SH-SY5Y (cell line): ENCODE data around the gene ESRRB.

Source experiments
- GATA2 ChIP-seq: IDR thresholded peaks from 2 replicates; pipeline ENCODE4 v1.6.1; 2011; ENCODE audit warnings: mild to moderate bottlenecking, low read depth, low read length
- GATA3 ChIP-seq: IDR thresholded peaks from 2 replicates; pipeline ENCODE4 v1.6.1; 2011; ENCODE audit warnings: low read depth, mild to moderate bottlenecking, low read length, moderate library complexity

GRCh38 chr14:76348898-76349297 is 27.0 kb upstream of the ESRRB start:
- TF ChIP-seq GATA2, result no peak
- no peak for TF ChIP-seq GATA3
